ENCODE results near the gene KLHL29. TPM values are rescaled to one million over a fixed set of nuclear protein-coding genes. Genes with fewer than 3 reads are reported as not detected.

KLHL29 gene
- total RNA-seq, 1 donor from 2014 or later, result 3.0 TPM

DNA sequence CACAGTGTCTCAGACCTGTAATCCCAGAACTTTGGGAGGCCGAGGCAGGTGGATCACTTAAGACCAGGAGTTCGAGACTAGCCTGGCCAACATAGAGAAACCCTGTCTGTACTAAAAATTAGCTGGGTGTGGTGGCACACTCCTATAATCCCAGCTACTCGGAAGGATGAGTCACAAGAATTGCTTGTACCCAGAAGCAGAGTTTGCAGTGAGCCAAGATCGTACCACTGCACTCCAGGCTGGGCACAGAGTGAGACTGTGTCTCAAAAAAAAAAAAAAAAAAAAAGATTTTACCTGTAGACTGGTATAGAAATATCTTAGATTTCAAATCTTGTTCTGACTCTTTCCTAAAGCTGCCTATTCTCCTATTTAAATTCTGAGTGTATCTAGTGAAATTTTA lies 7.2 kb upstream of the KLHL29 start:
- H3K9me3 Mint-ChIP-seq, result no peaks in the 10 kb centered on the region
- H3K4me1 Mint-ChIP-seq (ENCODE audit: low read depth), result peaks cover 12% of the 10 kb centered on the region
- H3K36me3 Mint-ChIP-seq (ENCODE audit: low read depth), result no peaks in the 10 kb centered on the region
- peaks cover 49% of the 10 kb centered on the region for H3K27me3 Mint-ChIP-seq (ENCODE audit: low read depth)
- H3K4me3 Mint-ChIP-seq (ENCODE audit: low read depth), result no peak overlapping the region
- intact Hi-C loops (cut with micrococcal nuclease), result no loop called here
- no peak for DNase-seq (ENCODE audit: low spot score)
- H3K27ac Mint-ChIP-seq, result no peak overlapping the region

DNA sequence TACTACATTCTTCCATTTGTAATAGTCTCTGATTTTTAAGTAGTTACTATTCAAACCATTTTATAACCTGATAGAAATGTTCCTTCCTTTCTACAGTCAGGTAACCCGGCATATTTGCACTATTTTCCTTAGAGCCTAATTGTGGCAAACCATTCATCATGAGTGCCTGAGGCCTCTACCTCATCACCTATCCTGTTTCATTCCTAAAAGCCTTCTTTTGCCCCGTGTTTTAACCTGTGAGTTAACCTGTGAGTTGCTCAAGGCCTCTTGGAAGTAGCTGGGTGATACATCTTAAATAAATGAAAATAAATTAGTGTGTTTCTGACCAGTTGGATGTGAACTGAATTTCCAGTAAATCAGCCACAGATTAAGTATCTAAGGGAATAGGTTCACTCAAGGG lies 6.5 kb upstream of the KLHL29 start:
- Mint-ChIP-seq H3K27ac (no peak overlapping the region), H3K9me3 (no peaks in the 10 kb centered on the region), H3K4me1 (ENCODE audit: low read depth) (peaks cover 12% of the 10 kb centered on the region), H3K27me3 (ENCODE audit: low read depth) (peaks cover 56% of the 10 kb centered on the region), H3K4me3 (ENCODE audit: low read depth) (no peak overlapping the region), H3K36me3 (ENCODE audit: low read depth) (no peaks in the 10 kb centered on the region)
- no peak for DNase-seq (ENCODE audit: low spot score)
- intact Hi-C loops (cut with micrococcal nuclease), result no loop called here

DNA sequence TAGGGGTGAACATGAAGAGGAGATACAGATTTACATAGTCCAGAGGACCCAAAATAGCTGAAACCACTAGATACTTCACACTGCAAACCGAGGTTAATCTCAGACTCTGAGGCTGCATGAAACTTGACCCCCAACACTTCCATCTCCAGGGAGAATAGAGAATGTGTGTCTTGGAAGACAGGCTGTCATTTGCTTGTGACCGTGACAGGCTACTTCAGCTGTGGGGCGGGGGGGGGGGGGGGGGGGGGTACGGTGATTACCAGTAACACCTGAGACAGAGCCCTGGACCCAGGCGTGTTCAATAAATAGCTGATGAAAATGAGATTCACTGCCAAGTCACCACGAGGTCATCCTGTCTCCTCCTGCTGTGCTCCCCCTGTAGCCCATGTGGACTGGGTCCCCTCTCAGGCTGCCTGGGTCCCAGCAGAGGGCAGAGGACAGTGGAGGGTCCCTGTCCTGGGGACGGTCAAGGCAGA lies 5.7 kb upstream of the KLHL29 start:
- peaks cover 57% of the 10 kb centered on the region for H3K27me3 Mint-ChIP-seq (ENCODE audit: low read depth)
- H3K36me3 Mint-ChIP-seq (ENCODE audit: low read depth), result no peaks in the 10 kb centered on the region
- no peak for DNase-seq (ENCODE audit: low spot score)
- intact Hi-C loops (cut with micrococcal nuclease), result no loop called here
- no peaks in the 10 kb centered on the region for H3K9me3 Mint-ChIP-seq
- no peak overlapping the region for H3K4me3 Mint-ChIP-seq (ENCODE audit: low read depth)
- no peak overlapping the region for H3K27ac Mint-ChIP-seq
- peaks cover 13% of the 10 kb centered on the region for H3K4me1 Mint-ChIP-seq (ENCODE audit: low read depth)

DNA sequence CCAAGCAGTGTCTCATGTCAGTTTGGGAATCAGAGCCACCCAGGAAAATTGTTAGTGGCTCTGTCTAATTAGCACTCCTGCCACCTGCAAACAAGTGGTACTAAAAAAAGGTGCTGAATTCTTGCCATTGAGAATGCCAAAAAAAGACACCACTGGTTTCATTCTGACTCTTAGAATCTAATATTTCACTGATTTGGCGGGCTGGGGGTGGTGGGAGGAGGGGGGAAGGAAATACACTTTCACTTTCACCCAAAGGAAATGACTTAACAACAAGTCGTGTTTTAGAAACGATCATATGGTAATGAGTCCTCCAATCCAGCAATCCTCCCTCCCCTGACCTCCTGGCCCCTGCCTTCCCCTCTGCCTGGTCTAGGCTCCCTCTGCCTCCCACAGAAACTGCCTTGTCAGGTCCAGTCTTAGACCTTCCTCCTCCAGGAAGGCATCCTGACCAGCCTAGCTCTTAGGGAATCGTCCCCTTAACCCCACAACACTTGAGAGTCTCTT lies 4.4 kb upstream of the KLHL29 start:
- no peak for DNase-seq (ENCODE audit: low spot score)
- Mint-ChIP-seq H3K36me3 (ENCODE audit: low read depth) (no peaks in the 10 kb centered on the region), H3K27me3 (ENCODE audit: low read depth) (peaks cover 53% of the 10 kb centered on the region), H3K27ac (no peak overlapping the region), H3K9me3 (no peaks in the 10 kb centered on the region), H3K4me1 (ENCODE audit: low read depth) (peaks cover 15% of the 10 kb centered on the region), H3K4me3 (ENCODE audit: low read depth) (no peak overlapping the region)
- intact Hi-C loops (cut with micrococcal nuclease), result no loop called here

DNA sequence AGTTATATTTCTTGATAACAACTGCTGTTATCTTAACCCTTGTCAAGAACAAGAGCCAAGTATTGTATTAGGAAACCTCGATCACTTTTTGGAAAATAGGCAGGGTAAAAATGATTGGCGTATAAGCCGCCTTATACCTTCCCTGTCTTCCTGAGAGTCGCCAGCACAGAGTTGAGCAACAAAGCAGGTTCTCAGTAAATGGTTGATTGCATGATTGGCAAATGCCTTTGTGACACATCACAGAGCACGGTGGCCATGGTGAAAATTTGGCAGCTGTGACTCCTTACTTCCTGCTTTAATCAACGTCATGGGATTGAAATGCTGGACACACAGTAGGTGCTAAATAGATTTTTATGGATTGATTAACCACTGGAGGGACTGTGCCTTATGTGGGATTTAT lies 3.9 kb upstream of the KLHL29 start:
- H3K4me3 Mint-ChIP-seq (ENCODE audit: low read depth), result no peak overlapping the region
- intact Hi-C loops (cut with micrococcal nuclease), result no loop called here
- DNase-seq (ENCODE audit: low spot score), result no peak
- H3K27ac Mint-ChIP-seq, result no peak overlapping the region
- H3K9me3 Mint-ChIP-seq, result no peaks in the 10 kb centered on the region
- H3K27me3 Mint-ChIP-seq (ENCODE audit: low read depth), result peaks cover 53% of the 10 kb centered on the region
- no peaks in the 10 kb centered on the region for H3K36me3 Mint-ChIP-seq (ENCODE audit: low read depth)
- H3K4me1 Mint-ChIP-seq (ENCODE audit: low read depth), result peaks cover 15% of the 10 kb centered on the region

DNA sequence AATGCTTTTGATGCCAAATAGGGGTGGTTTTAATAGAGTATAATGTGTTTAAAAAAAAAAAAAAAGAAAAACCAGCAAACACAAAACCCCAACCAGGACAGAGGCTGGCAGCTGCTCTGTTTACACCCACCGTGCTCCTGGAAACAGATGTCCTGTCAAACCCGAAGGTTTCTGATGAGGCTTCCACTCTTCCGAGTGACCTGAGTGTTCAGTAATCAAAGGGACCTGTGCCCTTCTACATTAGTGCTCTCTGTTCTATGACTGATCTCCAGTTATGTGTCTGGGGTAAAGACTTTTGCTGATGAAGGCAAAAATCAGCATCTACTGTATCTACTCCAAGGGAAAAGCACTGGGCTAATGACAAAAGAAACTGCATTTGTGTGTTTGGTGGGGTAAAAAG lies 3.5 kb upstream of the KLHL29 start:
- intact Hi-C loops (cut with micrococcal nuclease), result no loop called here
- no peaks in the 10 kb centered on the region for H3K36me3 Mint-ChIP-seq (ENCODE audit: low read depth)
- H3K27ac Mint-ChIP-seq, result no peak overlapping the region
- H3K9me3 Mint-ChIP-seq, result no peaks in the 10 kb centered on the region
- peaks cover 18% of the 10 kb centered on the region for H3K4me1 Mint-ChIP-seq (ENCODE audit: low read depth)
- H3K4me3 Mint-ChIP-seq (ENCODE audit: low read depth), result no peak overlapping the region
- DNase-seq (ENCODE audit: low spot score), result no peak
- H3K27me3 Mint-ChIP-seq (ENCODE audit: low read depth), result peaks cover 54% of the 10 kb centered on the region

DNA sequence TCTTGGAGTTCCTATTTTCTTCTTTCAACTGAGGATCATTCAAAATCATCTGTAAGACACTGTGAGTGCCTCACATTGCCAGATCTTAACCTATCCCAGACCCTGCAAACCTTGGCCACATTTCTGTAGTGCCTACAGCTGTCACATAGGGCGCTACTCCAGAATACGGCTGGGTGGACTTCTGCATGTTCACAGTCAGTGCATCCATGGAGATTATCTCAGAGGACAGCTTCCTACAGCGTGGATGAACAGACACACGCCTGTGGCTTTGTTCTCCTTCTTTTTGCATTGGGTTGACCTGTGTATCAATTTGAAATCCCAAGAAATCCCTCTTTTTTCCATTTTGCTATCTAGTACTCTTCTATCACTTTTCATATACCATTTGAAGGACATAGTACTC lies 1.9 kb upstream of the KLHL29 start:
- Mint-ChIP-seq H3K9me3 (no peaks in the 10 kb centered on the region), H3K4me1 (ENCODE audit: low read depth) (peaks cover 20% of the 10 kb centered on the region), H3K36me3 (ENCODE audit: low read depth) (no peaks in the 10 kb centered on the region), H3K27ac (no peak overlapping the region), H3K27me3 (ENCODE audit: low read depth) (peaks cover 55% of the 10 kb centered on the region), H3K4me3 (ENCODE audit: low read depth) (no peak overlapping the region)
- no peak for DNase-seq (ENCODE audit: low spot score)
- intact Hi-C loops (cut with micrococcal nuclease), result no loop called here

DNA sequence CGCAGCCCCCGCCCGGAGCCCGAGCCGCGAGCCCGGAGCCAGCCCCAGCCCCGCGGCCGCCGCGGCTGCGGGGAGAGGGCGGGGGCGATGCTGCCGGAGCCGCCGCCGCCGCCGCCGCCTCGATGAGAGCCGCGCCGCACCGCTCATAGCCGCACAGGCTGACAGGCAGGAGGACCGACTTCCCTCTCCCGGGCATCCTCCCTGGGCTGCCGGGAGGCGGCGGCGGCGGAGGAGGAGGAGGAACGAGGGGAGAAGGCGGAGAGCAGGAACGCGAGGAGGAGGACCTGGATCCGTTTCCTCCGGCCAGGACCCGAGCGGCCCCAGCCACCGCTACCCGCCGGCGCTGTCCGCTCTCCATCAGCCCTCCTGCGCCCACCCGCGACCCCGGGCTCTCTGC lies 370 bp downstream of the KLHL29 start:
- H3K4me3 Mint-ChIP-seq (ENCODE audit: low read depth), result no peak overlapping the region
- DNase-seq (ENCODE audit: low spot score), result no peak
- H3K4me1 Mint-ChIP-seq (ENCODE audit: low read depth), result peaks cover 17% of the 10 kb centered on the region
- intact Hi-C loops (cut with micrococcal nuclease), result loop anchor here (5.0 kb wide), 1 partner anchor 102 kb away; no protein-coding TSS in a partner anchor
- H3K27ac Mint-ChIP-seq, result no peak overlapping the region
- peaks cover 73% of the 10 kb centered on the region for H3K27me3 Mint-ChIP-seq (ENCODE audit: low read depth)
- H3K36me3 Mint-ChIP-seq (ENCODE audit: low read depth), result no peaks in the 10 kb centered on the region
- no peaks in the 10 kb centered on the region for H3K9me3 Mint-ChIP-seq

DNA sequence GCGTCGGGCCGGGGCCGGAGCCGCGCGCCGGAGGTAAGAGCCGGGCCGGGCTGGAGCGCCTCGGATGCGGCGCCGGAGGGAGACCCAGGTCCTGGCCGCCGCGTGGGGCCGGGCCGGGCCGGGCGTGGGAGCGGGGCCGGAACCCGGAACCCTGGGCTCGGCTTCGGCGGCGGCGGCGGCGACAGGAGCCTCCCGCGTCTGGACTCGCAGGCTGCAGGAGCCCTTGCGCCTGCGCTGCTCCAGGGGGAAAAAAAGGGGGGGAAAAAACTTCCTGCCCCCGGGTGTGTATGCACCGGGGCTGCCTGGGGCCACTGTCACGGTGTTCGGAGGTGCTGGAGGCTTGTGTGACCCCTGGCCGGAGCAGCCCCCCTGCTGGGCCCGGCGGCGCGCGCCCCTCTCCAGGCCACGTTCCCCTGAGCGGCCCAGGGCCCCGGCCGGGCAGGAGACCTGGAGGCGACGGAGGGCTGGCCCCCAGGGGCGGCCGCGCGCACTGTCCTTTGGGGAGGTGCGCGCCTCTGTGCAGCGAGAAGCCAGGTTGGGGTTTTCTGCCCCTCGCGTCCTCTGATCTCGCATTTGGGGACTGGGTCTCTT lies 864 bp downstream of the KLHL29 start:
- intact Hi-C loops (cut with micrococcal nuclease), result loop anchor here (5.0 kb wide), 1 partner anchor 101 kb away; no protein-coding TSS in a partner anchor
- Mint-ChIP-seq H3K9me3 (no peaks in the 10 kb centered on the region), H3K36me3 (ENCODE audit: low read depth) (no peaks in the 10 kb centered on the region), H3K4me3 (ENCODE audit: low read depth) (peak overlapping the region; percentile 79), H3K4me1 (ENCODE audit: low read depth) (peaks cover 12% of the 10 kb centered on the region), H3K27me3 (ENCODE audit: low read depth) (peaks cover 70% of the 10 kb centered on the region), H3K27ac (no peak overlapping the region)
- no peak for DNase-seq (ENCODE audit: low spot score)

DNA sequence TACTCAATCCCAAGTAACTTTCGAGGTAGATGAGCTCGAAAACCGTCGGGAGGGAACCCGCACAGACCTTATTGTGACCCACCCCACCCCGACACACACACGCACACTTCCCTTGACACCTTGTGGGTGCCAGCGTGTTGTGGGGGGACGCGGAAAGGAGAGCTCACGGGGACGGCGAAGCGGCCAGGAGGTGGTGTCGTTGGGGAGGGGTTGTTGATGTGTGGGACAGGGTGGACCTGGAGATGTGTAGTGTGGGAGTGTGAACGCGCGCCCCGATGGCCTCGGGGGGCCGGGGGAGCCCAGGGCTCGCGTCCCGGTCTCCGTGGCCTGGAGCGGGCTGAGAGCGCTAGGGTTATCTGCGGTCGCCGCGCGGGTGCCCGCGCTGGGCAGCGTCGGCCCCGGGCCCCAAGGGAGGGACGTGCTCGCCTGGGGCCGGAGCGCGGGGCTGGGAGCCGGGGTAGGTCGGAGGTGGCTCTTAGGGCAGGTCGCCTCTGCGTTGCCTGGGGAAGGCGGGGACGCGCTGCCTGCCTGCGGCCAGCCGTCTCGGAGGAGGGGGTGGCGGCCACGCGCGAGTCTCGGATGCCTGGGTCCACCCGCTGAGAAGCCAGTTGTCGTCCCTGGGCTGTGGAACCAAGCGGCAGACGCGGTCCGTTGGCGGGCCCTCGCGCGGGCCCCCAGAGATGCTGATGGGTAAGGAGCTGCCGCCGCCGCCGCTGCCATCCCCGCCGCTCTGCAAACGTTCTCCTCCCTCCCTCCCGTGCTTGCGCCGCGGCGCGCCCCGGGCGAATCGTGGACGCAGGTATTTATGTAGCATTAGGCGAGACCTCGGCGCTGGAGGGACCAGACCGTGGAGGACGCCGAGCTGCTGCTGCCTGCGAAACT lies 1.6 kb downstream of the KLHL29 start:
- H3K9me3 Mint-ChIP-seq, result no peaks in the 10 kb centered on the region

DNA sequence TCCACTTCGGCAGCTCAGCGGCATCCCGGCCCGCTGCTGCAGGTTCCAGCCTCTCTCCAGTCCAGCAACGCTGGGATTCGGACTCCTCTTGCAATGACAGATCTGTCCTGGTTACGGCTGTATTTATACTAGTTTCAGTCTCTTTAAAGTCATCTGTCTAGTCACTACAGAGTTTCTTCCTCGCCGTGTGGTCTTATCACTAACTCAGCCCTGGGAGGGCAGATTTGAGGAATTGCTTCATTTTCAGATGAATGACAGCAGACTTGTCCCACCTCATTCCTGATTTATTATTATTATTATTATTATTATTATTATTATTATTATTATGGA lies 2.2 kb downstream of the KLHL29 start:
- Mint-ChIP-seq H3K9me3 (no peaks in the 10 kb centered on the region), H3K27ac (no peak overlapping the region), H3K4me3 (ENCODE audit: low read depth) (peak overlapping the region; percentile 52), H3K36me3 (ENCODE audit: low read depth) (no peaks in the 10 kb centered on the region), H3K4me1 (ENCODE audit: low read depth) (peaks cover 8% of the 10 kb centered on the region), H3K27me3 (ENCODE audit: low read depth) (peaks cover 69% of the 10 kb centered on the region)
- no peak for DNase-seq (ENCODE audit: low spot score)
- intact Hi-C loops (cut with micrococcal nuclease), result loop anchor here (5.0 kb wide), 1 partner anchor 100 kb away; no protein-coding TSS in a partner anchor

More for the DNA sequence above, 1.6 kb downstream of the KLHL29 start:
- H3K36me3 Mint-ChIP-seq (ENCODE audit: low read depth), result no peaks in the 10 kb centered on the region
- no peak for DNase-seq (ENCODE audit: low spot score)
- H3K27me3 Mint-ChIP-seq (ENCODE audit: low read depth), result peaks cover 70% of the 10 kb centered on the region
- peak overlapping the region; percentile 79 for H3K4me3 Mint-ChIP-seq (ENCODE audit: low read depth)
- H3K27ac Mint-ChIP-seq, result no peak overlapping the region
- H3K4me1 Mint-ChIP-seq (ENCODE audit: low read depth), result peaks cover 8% of the 10 kb centered on the region
- intact Hi-C loops (cut with micrococcal nuclease), result loop anchor here (5.0 kb wide), 1 partner anchor 101 kb away; no protein-coding TSS in a partner anchor

DNA sequence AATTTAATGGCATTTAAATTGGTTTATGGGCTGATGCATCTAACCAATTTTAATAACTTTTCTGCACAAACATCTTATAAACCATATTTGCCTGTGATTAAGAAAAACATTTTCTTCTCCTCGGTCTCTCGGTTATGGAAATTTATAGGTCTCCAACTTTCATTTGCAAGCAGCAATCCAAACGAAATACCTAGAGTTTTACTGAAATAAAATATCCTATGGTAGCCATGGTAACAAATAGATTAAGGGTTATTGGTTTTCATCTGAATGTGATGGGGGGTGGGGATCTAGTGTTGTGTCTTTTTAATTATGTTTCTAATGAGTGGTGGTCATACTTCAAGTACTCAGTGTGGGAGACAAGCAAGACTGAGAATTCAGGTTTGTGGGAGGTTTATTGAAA lies 2.9 kb downstream of the KLHL29 start:
- no peaks in the 10 kb centered on the region for H3K9me3 Mint-ChIP-seq
- intact Hi-C loops (cut with micrococcal nuclease), result loop anchor here (5.0 kb wide), 1 partner anchor 99 kb away; no protein-coding TSS in a partner anchor
- H3K27ac Mint-ChIP-seq, result no peak overlapping the region
- H3K4me3 Mint-ChIP-seq (ENCODE audit: low read depth), result no peak overlapping the region
- peaks cover 66% of the 10 kb centered on the region for H3K27me3 Mint-ChIP-seq (ENCODE audit: low read depth)
- H3K36me3 Mint-ChIP-seq (ENCODE audit: low read depth), result no peaks in the 10 kb centered on the region
- DNase-seq (ENCODE audit: low spot score), result no peak
- peaks cover 8% of the 10 kb centered on the region for H3K4me1 Mint-ChIP-seq (ENCODE audit: low read depth)

DNA sequence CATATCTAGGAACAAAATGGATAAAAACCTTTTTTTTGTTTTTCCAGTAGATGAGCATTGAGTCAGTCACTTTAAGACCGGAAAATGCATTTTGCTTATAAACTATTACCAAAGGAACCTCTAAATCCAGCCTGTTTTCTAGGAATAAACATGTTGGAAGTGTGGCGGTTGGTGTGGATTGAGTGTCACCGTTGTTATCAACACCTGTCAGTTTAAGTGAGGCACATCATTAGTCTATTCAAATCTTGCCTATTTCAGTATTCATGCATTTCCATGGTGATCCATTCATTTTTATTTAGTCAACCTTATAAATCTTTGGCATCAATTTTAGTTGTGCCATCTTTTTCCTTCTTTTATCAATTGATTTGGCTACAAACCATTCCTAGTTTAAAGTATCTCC lies 3.3 kb downstream of the KLHL29 start:
- no peak for DNase-seq (ENCODE audit: low spot score)
- no peaks in the 10 kb centered on the region for H3K36me3 Mint-ChIP-seq (ENCODE audit: low read depth)
- peaks cover 66% of the 10 kb centered on the region for H3K27me3 Mint-ChIP-seq (ENCODE audit: low read depth)
- H3K27ac Mint-ChIP-seq, result no peak overlapping the region
- peaks cover 8% of the 10 kb centered on the region for H3K4me1 Mint-ChIP-seq (ENCODE audit: low read depth)
- intact Hi-C loops (cut with micrococcal nuclease), result loop anchor here (5.0 kb wide), 1 partner anchor 99 kb away; no protein-coding TSS in a partner anchor
- H3K4me3 Mint-ChIP-seq (ENCODE audit: low read depth), result no peak overlapping the region
- H3K9me3 Mint-ChIP-seq, result no peaks in the 10 kb centered on the region
